ENCODE measurements around the gene LRATD1. TPM values are rescaled to one million over a fixed set of nuclear protein-coding genes. Genes with fewer than 3 reads are reported as not detected.

Gene LRATD1
- total RNA-seq, 2 donors from 2014 or later = 4.1 to 6.6 TPM

GRCh38 chr2:14675489-14675888 is 43.0 kb downstream of the LRATD1 start:
- H3K4me3 ChIP-seq = no peak overlapping the region
- no peak for ATAC-seq (ENCODE audit: insufficient number of reproducible peaks, low FRiP score, low read depth)
- H3K27me3 ChIP-seq (replicated peaks; ENCODE audit: insufficient read depth) = no peaks in the 10 kb centered on the region
- no peak for DNase-seq (ENCODE audit: low spot score)
- H3K36me3 ChIP-seq = no peaks in the 10 kb centered on the region
- TF ChIP-seq CTCF (IDR thresholded peaks at IDR 0.05) = no peak
- H3K9me3 ChIP-seq = no peaks in the 10 kb centered on the region
- no peaks in the 10 kb centered on the region for H3K4me1 ChIP-seq (ENCODE audit: control insufficient read depth in 1 of 2, low read depth in 2 of 2)
- H3K27ac ChIP-seq = no peak overlapping the region

- Histone ChIP-seq H3K4me1 (ENCODE audit: control insufficient read depth in 1 of 2, low read depth in 2 of 2) (no peaks in the 10 kb centered on the region), H3K4me3 (no peak overlapping the region), H3K36me3 (no peaks in the 10 kb centered on the region), H3K27me3 (replicated peaks; ENCODE audit: insufficient read depth) (no peaks in the 10 kb centered on the region), H3K27ac (no peak overlapping the region), H3K9me3 (no peaks in the 10 kb centered on the region)
- no peak for TF ChIP-seq CTCF (IDR thresholded peaks at IDR 0.05)
- no peak for DNase-seq (ENCODE audit: low spot score)
- no peak for ATAC-seq (ENCODE audit: insufficient number of reproducible peaks, low FRiP score, low read depth)
Measured at GRCh38 chr2:14676371-14676770, 43.9 kb downstream of the LRATD1 start.

- no peak overlapping the region for H3K4me3 ChIP-seq
- no peak for TF ChIP-seq CTCF (IDR thresholded peaks at IDR 0.05)
- H3K27me3 ChIP-seq (replicated peaks; ENCODE audit: insufficient read depth) = no peaks in the 10 kb centered on the region
- no peaks in the 10 kb centered on the region for H3K36me3 ChIP-seq
- no peaks in the 10 kb centered on the region for H3K4me1 ChIP-seq (ENCODE audit: control insufficient read depth in 1 of 2, low read depth in 2 of 2)
- H3K9me3 ChIP-seq = no peaks in the 10 kb centered on the region
- no peak for ATAC-seq (ENCODE audit: insufficient number of reproducible peaks, low FRiP score, low read depth)
- no peak for DNase-seq (ENCODE audit: low spot score)
- no peak overlapping the region for H3K27ac ChIP-seq
Measured at GRCh38 chr2:14677039-14677438, 44.5 kb downstream of the LRATD1 start.

- Histone ChIP-seq H3K9me3 (no peaks in the 10 kb centered on the region), H3K4me1 (ENCODE audit: control insufficient read depth in 1 of 2, low read depth in 2 of 2) (no peaks in the 10 kb centered on the region), H3K4me3 (no peak overlapping the region), H3K27me3 (replicated peaks; ENCODE audit: insufficient read depth) (no peaks in the 10 kb centered on the region), H3K27ac (no peak overlapping the region), H3K36me3 (no peaks in the 10 kb centered on the region)
- no peak for ATAC-seq (ENCODE audit: insufficient number of reproducible peaks, low FRiP score, low read depth)
- no peak for DNase-seq (ENCODE audit: low spot score)
- no peak for TF ChIP-seq CTCF (IDR thresholded peaks at IDR 0.05)
Measured at GRCh38 chr2:14678761-14679160, 46.2 kb downstream of the LRATD1 start.

- no peaks in the 10 kb centered on the region for H3K27me3 ChIP-seq (replicated peaks; ENCODE audit: insufficient read depth)
- no peaks in the 10 kb centered on the region for H3K4me1 ChIP-seq (ENCODE audit: control insufficient read depth in 1 of 2, low read depth in 2 of 2)
- no peak overlapping the region for H3K4me3 ChIP-seq
- DNase-seq (ENCODE audit: low spot score) = no peak
- ATAC-seq (ENCODE audit: insufficient number of reproducible peaks, low FRiP score, low read depth) = no peak
- no peaks in the 10 kb centered on the region for H3K36me3 ChIP-seq
- H3K9me3 ChIP-seq = no peaks in the 10 kb centered on the region
- H3K27ac ChIP-seq = no peak overlapping the region
- TF ChIP-seq CTCF (IDR thresholded peaks at IDR 0.05) = no peak
Measured at GRCh38 chr2:14681608-14682007, 49.1 kb downstream of the LRATD1 start.
